OCI-LY3 (cell line): ENCODE data around the gene DNAJC4.

Source experiments
- EZH2phosphoT487 ChIP-seq: fragments of 200-600 bp; shearing (Covaris generic); IDR thresholded peaks from 2 replicates; pipeline ENCODE4 v1.6.1; 2018; ENCODE audit warnings: antibody characterized with exemption, mixed run types, low read depth
- TF ChIP-seq, protein P1 (sequence below): fragments of 200-600, 300-600 bp; sonication (generic); IDR thresholded peaks from 2 replicates; pipeline ENCODE4 v1.5.1; 2014; ENCODE audit warnings: antibody characterized with exemption, low read length, low read depth

DNA sequence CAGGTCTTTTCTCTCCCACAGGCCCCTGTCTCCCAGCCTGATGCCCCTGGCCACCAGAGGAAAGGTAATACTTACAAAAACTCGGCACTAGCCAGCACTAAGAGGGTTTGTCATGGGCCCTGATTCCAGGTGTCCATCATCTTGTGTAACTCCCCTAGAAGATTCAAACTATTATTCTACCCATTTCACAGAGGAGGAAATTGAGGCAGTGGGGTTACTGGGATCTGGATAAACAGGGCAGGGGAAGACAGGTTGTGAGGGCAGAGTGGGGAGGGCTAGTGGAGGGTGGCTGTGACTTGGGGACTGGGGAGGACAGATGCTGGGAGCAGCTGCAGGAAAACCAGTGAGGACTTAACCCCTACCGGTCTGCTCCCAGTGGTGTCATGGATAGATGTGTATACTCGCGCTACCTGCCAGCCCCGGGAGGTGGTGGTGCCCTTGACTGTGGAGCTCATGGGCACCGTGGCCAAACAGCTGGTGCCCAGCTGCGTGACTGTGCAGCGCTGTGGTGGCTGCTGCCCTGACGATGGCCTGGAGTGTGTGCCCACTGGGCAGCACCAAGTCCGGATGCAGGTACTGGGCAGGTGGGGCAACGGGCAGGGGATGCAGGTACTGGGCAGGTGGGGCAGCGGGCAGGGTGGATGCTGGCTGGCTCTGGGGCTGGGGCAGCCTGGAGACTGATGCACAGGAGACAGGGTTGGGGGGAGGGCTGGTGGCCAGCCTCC, 5.3 kb downstream of the DNAJC4 start:
- TF ChIP-seq, protein P1, sequence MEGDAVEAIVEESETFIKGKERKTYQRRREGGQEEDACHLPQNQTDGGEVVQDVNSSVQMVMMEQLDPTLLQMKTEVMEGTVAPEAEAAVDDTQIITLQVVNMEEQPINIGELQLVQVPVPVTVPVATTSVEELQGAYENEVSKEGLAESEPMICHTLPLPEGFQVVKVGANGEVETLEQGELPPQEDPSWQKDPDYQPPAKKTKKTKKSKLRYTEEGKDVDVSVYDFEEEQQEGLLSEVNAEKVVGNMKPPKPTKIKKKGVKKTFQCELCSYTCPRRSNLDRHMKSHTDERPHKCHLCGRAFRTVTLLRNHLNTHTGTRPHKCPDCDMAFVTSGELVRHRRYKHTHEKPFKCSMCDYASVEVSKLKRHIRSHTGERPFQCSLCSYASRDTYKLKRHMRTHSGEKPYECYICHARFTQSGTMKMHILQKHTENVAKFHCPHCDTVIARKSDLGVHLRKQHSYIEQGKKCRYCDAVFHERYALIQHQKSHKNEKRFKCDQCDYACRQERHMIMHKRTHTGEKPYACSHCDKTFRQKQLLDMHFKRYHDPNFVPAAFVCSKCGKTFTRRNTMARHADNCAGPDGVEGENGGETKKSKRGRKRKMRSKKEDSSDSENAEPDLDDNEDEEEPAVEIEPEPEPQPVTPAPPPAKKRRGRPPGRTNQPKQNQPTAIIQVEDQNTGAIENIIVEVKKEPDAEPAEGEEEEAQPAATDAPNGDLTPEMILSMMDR: no peak
- TF ChIP-seq EZH2phosphoT487: no peak
